ENCODE measurements around the gene ARL3.
"Not testable (repeated sequence)": the region's sequence is repeated elsewhere in the genome, so short reads cannot be mapped to it uniquely, and the experiment has no call there.

Gene ARL3

GRCh38 chr10:102704915-102705314 lies 9.3 kb downstream of the ARL3 start:
- no peak overlapping the region for H3K4me3 ChIP-seq (ENCODE audit: low read depth, low read length)
- no peak for TF ChIP-seq CTCF (IDR thresholded peaks at IDR 0.05; ENCODE audit: borderline replicate concordance, insufficient read depth, low read depth, low read length)

GRCh38 chr10:102702742-102703141 lies 11.5 kb downstream of the ARL3 start:
- no peak for TF ChIP-seq CTCF (IDR thresholded peaks at IDR 0.05; ENCODE audit: borderline replicate concordance, insufficient read depth, low read depth, low read length)
- no peak overlapping the region for H3K4me3 ChIP-seq (ENCODE audit: low read depth, low read length)

GRCh38 chr10:102701796-102702195 lies 12.4 kb downstream of the ARL3 start:
- no peak overlapping the region for H3K4me3 ChIP-seq (ENCODE audit: low read depth, low read length)
- TF ChIP-seq CTCF (IDR thresholded peaks at IDR 0.05; ENCODE audit: borderline replicate concordance, insufficient read depth, low read depth, low read length): no peak

- no peak for TF ChIP-seq CTCF (IDR thresholded peaks at IDR 0.05; ENCODE audit: borderline replicate concordance, insufficient read depth, low read depth, low read length)
- no peak overlapping the region for H3K4me3 ChIP-seq (ENCODE audit: low read depth, low read length)
Observed at GRCh38 chr10:102701272-102701671, 12.9 kb downstream of the ARL3 start.

GRCh38 chr10:102698894-102699293 lies 15.3 kb downstream of the ARL3 start:
- H3K4me3 ChIP-seq (ENCODE audit: low read depth, low read length): no peak overlapping the region
- TF ChIP-seq CTCF (IDR thresholded peaks at IDR 0.05; ENCODE audit: borderline replicate concordance, insufficient read depth, low read depth, low read length): no peak

GRCh38 chr10:102696736-102697135 lies 17.5 kb downstream of the ARL3 start:
- H3K4me3 ChIP-seq (ENCODE audit: low read depth, low read length): no peak overlapping the region
- no peak for TF ChIP-seq CTCF (IDR thresholded peaks at IDR 0.05; ENCODE audit: borderline replicate concordance, insufficient read depth, low read depth, low read length)

- H3K4me3 ChIP-seq (ENCODE audit: low read depth, low read length): not testable (repeated sequence)
Observed at GRCh38 chr10:102695401-102695800, 18.8 kb downstream of the ARL3 start.
